Erythroblast (primary cell): ENCODE data around the gene CADM4.

ENCODE experiments used
- GATA1 ChIP-seq: IDR thresholded peaks from 2 replicates; pipeline ENCODE4 v1.6.1; 2011; ENCODE audit warnings: low read depth, mild to moderate bottlenecking, control low read depth, low read length, moderate library complexity
- POLR2A ChIP-seq: IDR thresholded peaks from 2 replicates; pipeline ENCODE4 v1.6.1; 2011; ENCODE audit warnings: mild to moderate bottlenecking, low read length

DNA sequence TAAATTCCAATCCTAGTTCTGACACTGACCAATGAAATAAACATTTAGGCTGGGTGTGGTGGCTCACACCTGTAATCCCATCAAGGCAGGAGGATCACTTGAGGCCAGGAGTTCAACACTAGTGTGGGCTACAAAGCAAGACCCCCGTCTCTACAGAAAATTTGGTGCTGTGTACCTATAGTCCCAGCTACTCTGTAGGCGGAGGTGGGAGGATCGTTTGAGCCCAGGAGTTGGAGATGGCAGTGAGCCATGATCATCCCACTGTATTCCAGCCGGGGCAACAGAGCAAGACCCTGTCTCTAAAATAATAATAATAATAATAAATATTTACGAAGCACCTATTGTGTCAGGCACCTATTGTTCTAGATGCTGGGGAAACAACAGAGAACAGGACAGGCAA is 50.4 kb downstream of the CADM4 start:
- TF ChIP-seq POLR2A (no peak), GATA1 (no peak)
